Choroid plexus epithelial cell (primary cell): ENCODE results near the gene SKAP2.

Experiments
- DNase-seq: peaks from one replicate; pipeline ENCODE4 v3.0.0-alpha.2; 2010; ENCODE audit warnings: low read depth
- H3K4me3 ChIP-seq: 2 replicates; pipeline ENCODE4 v1.5.1; 2011; ENCODE audit warnings: low read depth, mild to moderate bottlenecking, control low read depth, low read length, moderate library complexity
- TF ChIP-seq, protein P1 (sequence below): conservative IDR thresholded peaks from 2 replicates; pipeline ENCODE4 v1.5.1; 2011; ENCODE audit warnings: low read depth, mild to moderate bottlenecking, control low read depth, inconsistent platforms, low read length, moderate library complexity

Gene SKAP2

GRCh38 chr7:26648554-26648953 is 215.8 kb downstream of the SKAP2 start:
- TF ChIP-seq, protein P1, sequence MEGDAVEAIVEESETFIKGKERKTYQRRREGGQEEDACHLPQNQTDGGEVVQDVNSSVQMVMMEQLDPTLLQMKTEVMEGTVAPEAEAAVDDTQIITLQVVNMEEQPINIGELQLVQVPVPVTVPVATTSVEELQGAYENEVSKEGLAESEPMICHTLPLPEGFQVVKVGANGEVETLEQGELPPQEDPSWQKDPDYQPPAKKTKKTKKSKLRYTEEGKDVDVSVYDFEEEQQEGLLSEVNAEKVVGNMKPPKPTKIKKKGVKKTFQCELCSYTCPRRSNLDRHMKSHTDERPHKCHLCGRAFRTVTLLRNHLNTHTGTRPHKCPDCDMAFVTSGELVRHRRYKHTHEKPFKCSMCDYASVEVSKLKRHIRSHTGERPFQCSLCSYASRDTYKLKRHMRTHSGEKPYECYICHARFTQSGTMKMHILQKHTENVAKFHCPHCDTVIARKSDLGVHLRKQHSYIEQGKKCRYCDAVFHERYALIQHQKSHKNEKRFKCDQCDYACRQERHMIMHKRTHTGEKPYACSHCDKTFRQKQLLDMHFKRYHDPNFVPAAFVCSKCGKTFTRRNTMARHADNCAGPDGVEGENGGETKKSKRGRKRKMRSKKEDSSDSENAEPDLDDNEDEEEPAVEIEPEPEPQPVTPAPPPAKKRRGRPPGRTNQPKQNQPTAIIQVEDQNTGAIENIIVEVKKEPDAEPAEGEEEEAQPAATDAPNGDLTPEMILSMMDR, result no peak
- peak; percentile 5 for DNase-seq
- no peak overlapping the region for H3K4me3 ChIP-seq

DNA sequence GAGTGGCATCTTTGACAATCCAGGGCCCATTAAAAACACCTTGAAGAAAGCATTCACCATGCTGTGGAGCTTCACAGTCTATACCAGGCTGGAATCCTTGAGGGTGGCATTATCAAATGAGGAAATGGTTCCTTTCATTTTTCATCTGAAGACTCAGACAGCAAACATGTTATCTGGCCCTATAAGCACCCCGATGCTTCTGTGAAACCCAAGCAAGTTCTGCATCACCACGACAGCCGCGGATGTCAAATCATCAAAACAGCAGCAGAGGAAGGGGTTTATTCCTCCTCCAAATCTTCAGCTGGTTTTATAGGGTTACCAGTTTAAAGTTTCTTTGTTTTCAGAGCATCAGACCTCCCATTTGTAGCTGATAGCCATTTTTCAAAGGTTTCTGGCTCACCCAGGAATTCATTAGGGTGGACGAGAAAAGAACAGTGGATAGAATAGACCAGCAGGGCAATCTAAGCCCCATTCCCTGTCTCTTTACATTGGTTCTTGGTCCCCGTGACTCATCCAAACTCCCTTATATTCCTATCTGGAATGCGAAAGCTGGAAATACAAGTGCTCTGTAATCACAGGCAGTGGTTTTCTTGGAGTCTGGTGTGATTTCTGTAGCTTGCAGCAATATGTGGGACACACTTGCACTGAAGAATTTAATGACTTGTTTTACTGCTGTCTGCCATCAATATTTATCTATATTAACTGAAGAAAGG is 217.9 kb downstream of the SKAP2 start:
- TF ChIP-seq, protein P1, result no peak
- DNase-seq, result no peak
- H3K4me3 ChIP-seq, result no peak overlapping the region

DNA sequence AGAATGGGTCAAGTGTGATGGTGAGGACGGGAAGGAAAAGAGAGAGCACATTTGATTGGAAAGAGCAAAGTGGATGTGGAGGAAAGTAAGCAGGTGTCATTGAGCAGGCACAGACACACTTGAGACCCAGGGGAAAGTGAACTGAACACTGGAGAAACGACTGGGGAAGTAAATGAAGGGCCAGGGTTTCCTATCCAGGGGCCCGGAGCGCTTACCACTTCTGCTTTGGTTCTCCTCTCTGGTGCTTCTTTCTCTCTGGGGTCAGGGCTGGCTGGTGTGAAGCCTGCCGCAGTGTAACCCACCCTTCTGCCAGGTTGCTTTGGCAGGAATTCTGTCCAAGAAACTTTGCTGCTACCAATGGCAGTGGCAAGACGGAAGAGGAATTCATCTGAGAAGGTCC is 219.3 kb downstream of the SKAP2 start:
- TF ChIP-seq, protein P1, result no peak
- DNase-seq, result no peak
- no peak overlapping the region for H3K4me3 ChIP-seq

GRCh38 chr7:26642416-26642815 is 222.0 kb downstream of the SKAP2 start:
- no peak for DNase-seq
- H3K4me3 ChIP-seq, result no peak overlapping the region
- TF ChIP-seq, protein P1, result no peak

GRCh38 chr7:26639695-26640094 is 224.7 kb downstream of the SKAP2 start:
- DNase-seq, result no peak
- no peak overlapping the region for H3K4me3 ChIP-seq
- TF ChIP-seq, protein P1, result no peak

DNA sequence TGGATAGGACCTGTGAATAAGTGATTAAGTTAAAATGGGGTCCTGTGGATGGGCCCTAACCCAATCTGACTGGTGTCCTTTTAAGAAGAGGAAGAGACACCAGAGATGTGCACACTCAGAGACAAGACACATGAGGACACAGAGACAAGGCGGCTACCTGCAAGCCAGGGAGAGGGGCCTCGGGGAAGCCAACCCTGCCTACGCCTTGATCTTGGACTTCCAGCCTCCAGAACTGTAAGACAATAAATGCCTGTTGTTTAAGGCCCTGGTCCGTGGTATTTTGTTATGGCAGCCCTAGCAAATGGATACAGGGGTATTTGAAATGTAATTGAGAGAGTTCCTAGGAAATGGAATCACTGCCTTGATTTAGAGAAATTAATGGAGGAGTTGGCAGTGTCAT is 225.3 kb downstream of the SKAP2 start:
- no peak for DNase-seq
- TF ChIP-seq, protein P1, result no peak
- H3K4me3 ChIP-seq, result no peak overlapping the region

DNA sequence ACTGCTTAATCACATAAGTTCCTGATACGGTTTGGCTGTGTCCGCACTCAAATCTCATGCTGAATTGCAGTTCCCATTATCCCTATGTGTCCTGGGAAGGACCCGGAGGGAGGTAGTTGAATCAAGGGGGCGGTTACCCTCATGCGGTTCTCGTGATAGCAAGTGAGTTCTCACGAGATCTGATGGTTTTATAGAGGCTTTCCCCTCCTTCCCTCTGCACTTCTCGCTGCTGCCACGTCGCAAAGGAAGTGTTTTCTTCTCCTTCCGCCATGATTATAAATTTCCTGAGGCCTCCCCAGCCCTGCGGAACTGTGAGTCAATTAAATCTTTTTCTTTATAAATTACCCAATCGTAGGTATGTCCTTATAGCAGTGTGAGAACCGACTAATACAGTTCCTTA is 226.2 kb downstream of the SKAP2 start:
- H3K4me3 ChIP-seq, result no peak overlapping the region
- DNase-seq, result no peak
- TF ChIP-seq, protein P1, result no peak
